ENCODE results near the gene CYP39A1. TPM values are rescaled to one million over a fixed set of nuclear protein-coding genes. Genes with fewer than 3 reads are reported as not detected.

CYP39A1 gene
- total RNA-seq, 1 donor from 2014 or later = 5.4 TPM

- Histone ChIP-seq H3K36me3 (no peaks in the 10 kb centered on the region), H3K4me1 (peaks cover 87% of the 10 kb centered on the region), H3K9me3 (replicated peaks) (no peaks in the 10 kb centered on the region), H3K27ac (replicated peaks) (peak overlapping the region; percentile 90), H3K27me3 (ENCODE audit: low read depth) (no peaks in the 10 kb centered on the region), H3K4me3 (no peak overlapping the region)
- intact Hi-C loops (cut with micrococcal nuclease) = no loop called here
- no peak for DNase-seq
- TF ChIP-seq CTCF (IDR thresholded peaks at IDR 0.05; ENCODE audit: borderline replicate concordance) = no peak
These were observed 142.6 kb downstream of the CYP39A1 start for GRCh38 chr6:46509981-46510510.

GRCh38 chr6:46509063-46509462, 143.6 kb downstream of the CYP39A1 start:
- no peak for TF ChIP-seq CTCF (IDR thresholded peaks at IDR 0.05; ENCODE audit: borderline replicate concordance)
- intact Hi-C loops (cut with micrococcal nuclease) = no loop called here
- H3K4me1 ChIP-seq = peaks cover 94% of the 10 kb centered on the region
- H3K4me3 ChIP-seq = no peak overlapping the region
- no peaks in the 10 kb centered on the region for H3K27me3 ChIP-seq (ENCODE audit: low read depth)
- no peaks in the 10 kb centered on the region for H3K9me3 ChIP-seq (replicated peaks)
- H3K36me3 ChIP-seq = no peaks in the 10 kb centered on the region
- DNase-seq = no peak
- H3K27ac ChIP-seq (replicated peaks) = peak overlapping the region; percentile 90

GRCh38 chr6:46507426-46507825, 145.2 kb downstream of the CYP39A1 start:
- intact Hi-C loops (cut with micrococcal nuclease) = no loop called here
- H3K4me3 ChIP-seq = no peak overlapping the region
- no peaks in the 10 kb centered on the region for H3K9me3 ChIP-seq (replicated peaks)
- peak overlapping the region; percentile 90 for H3K27ac ChIP-seq (replicated peaks)
- DNase-seq = no peak
- no peaks in the 10 kb centered on the region for H3K27me3 ChIP-seq (ENCODE audit: low read depth)
- H3K36me3 ChIP-seq = no peaks in the 10 kb centered on the region
- TF ChIP-seq CTCF (IDR thresholded peaks at IDR 0.05; ENCODE audit: borderline replicate concordance) = no peak
- peaks cover 92% of the 10 kb centered on the region for H3K4me1 ChIP-seq

- peak; percentile 42 for DNase-seq
- no peaks in the 10 kb centered on the region for H3K9me3 ChIP-seq (replicated peaks)
- no peak overlapping the region for H3K4me3 ChIP-seq
- H3K27me3 ChIP-seq (ENCODE audit: low read depth) = no peaks in the 10 kb centered on the region
- H3K36me3 ChIP-seq = no peaks in the 10 kb centered on the region
- intact Hi-C loops (cut with micrococcal nuclease) = no loop called here
- H3K4me1 ChIP-seq = peaks cover 82% of the 10 kb centered on the region
- no peak for TF ChIP-seq CTCF (IDR thresholded peaks at IDR 0.05; ENCODE audit: borderline replicate concordance)
- peak overlapping the region; percentile 90 for H3K27ac ChIP-seq (replicated peaks)
These were observed 146.7 kb downstream of the CYP39A1 start for GRCh38 chr6:46505693-46506512.

- no peaks in the 10 kb centered on the region for H3K36me3 ChIP-seq
- H3K27ac ChIP-seq (replicated peaks) = peak overlapping the region; percentile 90
- no peak overlapping the region for H3K4me3 ChIP-seq
- H3K9me3 ChIP-seq (replicated peaks) = no peaks in the 10 kb centered on the region
- DNase-seq = no peak
- H3K4me1 ChIP-seq = peaks cover 65% of the 10 kb centered on the region
- TF ChIP-seq CTCF (IDR thresholded peaks at IDR 0.05; ENCODE audit: borderline replicate concordance) = no peak
- H3K27me3 ChIP-seq (ENCODE audit: low read depth) = no peaks in the 10 kb centered on the region
- intact Hi-C loops (cut with micrococcal nuclease) = no loop called here
These were observed 148.4 kb downstream of the CYP39A1 start for GRCh38 chr6:46504242-46504641.

Measured in left ventricle myocardium inferior (tissue), 1 donor.